Motor neuron (in vitro differentiated cells): ENCODE results near the gene KCTD2. TPM values are rescaled to one million over a fixed set of nuclear protein-coding genes. Genes with fewer than 3 reads are reported as not detected.
"Not testable (repeated sequence)": the region's sequence is repeated elsewhere in the genome, so short reads cannot be mapped to it uniquely, and the experiment has no call there.

Experiments
- ATAC-seq, 8 experiments: fragments of 200-7000 bp; cut with Tn5 transposase; replicated peaks in 6 of 8; 2 replicates each; pipeline ENCODE4 v1.8.0; 2021; ENCODE audit warnings: mild to moderate bottlenecking in 8 of 8, moderate library complexity in 8 of 8
- H3K27ac ChIP-seq, 2 donors: fragments of 250-450 bp; sonication (Bioruptor Pico); 2 replicates each; pipeline ENCODE4 v1.9.0; 2021; ENCODE audit warnings: antibody characterized with exemption in 2 of 2, mild to moderate bottlenecking in 2 of 2, moderate library complexity in 1 of 2
- H3K4me1 ChIP-seq, 2 donors: fragments of 250-450 bp; sonication (Bioruptor Pico); replicated peaks in 1 of 2; 2 replicates each; pipeline ENCODE4 v1.6.1; 2021; ENCODE audit warnings: antibody characterized with exemption in 2 of 2, mild to moderate bottlenecking in 2 of 2, moderate library complexity in 1 of 2
- H3K4me3 ChIP-seq, 5 donors: fragments of 250-450 bp; sonication (Bioruptor Pico); 2 replicates each; pipeline ENCODE4 v1.9.0; 2021; ENCODE audit warnings: antibody characterized with exemption in 5 of 5, mild to moderate bottlenecking in 5 of 5, moderate library complexity in 4 of 5
- WGBS, 10 experiments: fragments of 450-650 bp; shearing (Covaris generic); methylation state at CpG; one replicate each; pipeline ENCODE4 v1.0.0; 2022; 5-methylcytosine and 5-hydroxymethylcytosine counted together
- in situ Hi-C, 9 experiments: fragments of 400-800 bp; cut with MboI; loops; one replicate each; pipeline ENCODE4 v1.15.0; 2021; ENCODE audit warnings: low sequenced_read_pairs in 9 of 9, low pct_unique_long_range_greater_than_20kb in 2 of 9; ENCODE audit not compliant: unreplicated experiment in 9 of 9
- total RNA-seq, 8 experiments: library from RNA; unstranded; fragments of 300-600 nt; gene quantifications; 2 replicates each; pipeline versions ENCODE4 v1.2.3 to v1.2.4, GENCODE V29; 2022

The KCTD2 gene
- total RNA-seq, 8 experiments from 2014 or later: 13.2 to 41.6 (median 30.6) TPM

DNA sequence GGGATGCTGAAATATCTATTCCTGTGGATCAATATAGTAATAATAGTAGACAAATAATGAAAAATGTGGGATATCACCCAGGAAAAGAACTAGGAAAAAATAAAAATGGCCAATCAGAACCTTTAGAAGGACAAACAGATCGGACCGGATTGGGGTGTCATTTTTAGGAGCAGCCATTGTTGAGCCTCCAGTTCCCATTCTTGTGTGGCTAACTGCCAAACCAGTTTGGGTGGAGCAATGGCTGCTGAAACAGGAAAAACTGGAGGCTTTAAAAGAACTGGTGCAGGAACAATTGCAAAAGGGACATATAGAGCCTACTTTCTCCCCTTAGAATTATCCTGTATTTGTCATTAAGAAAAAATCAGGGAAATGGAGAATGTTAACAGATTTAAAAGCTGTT, 20.4 kb upstream of the KCTD2 start:
- in situ Hi-C loops, H3K4me1 ChIP-seq, H3K4me3 ChIP-seq, H3K27ac ChIP-seq, ATAC-seq: not testable (repeated sequence)
- 69 to 100% (median 73%) methylated on average over 2 of the region's 2 CpGs; no CpG with 5 or more reads in 5 of the 10 experiments for WGBS, 10 experiments

DNA sequence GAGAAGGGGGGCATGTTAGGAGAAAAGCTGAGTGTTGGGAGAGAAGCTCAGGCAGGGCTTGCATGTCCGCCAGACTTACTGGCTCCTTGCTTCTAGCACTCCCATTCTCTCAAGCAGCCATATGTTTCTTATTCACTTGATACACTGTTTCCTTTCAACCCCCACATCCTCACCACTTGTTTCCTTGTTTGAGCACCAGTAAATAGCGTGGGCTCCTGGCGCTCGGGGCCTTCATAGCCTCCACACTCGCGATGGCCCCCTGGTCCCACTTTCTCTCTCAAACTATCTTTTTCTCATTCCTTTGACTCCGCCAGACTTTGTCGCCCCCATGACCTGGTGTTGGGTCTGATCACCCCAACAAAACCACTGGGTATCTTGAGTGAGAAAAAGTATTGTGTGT, 16.9 kb upstream of the KCTD2 start:
- WGBS, 10 experiments: 58 to 100% (median 88%) methylated on average over 2 to 5 of the region's 8 CpGs
- Histone ChIP-seq H3K4me3 (no peak overlapping the region), H3K4me1 (peaks cover 3% of the 10 kb centered on the region in 2 donors), H3K27ac (no peak overlapping the region)
- in situ Hi-C loops: no loop called here
- ATAC-seq: no peak

- Histone ChIP-seq H3K4me3 (peak overlapping the region; percentile 63 to 80 (median 68)), H3K27ac (peak overlapping the region; percentile 42 to 51), H3K4me1 (peaks cover 3 to 9% of the 10 kb centered on the region in 2 donors)
- 0 to 100% (median 40%) methylated on average over 1 to 6 of the region's 10 CpGs for WGBS, 10 experiments
- in situ Hi-C loops: no loop called here
- ATAC-seq: peak in 7 of 8 experiments; percentile 2 to 48 (median 21)
These were observed 14.9 kb upstream of the KCTD2 start for GRCh38 chr17:75031972-75032719.

- WGBS, 10 experiments: 0 to 88% (median 14%) methylated on average over 1 to 8 of the region's 13 CpGs; no CpG with 5 or more reads in 1 of the 10 experiments
- Histone ChIP-seq H3K4me3 (peak overlapping the region; percentile 63 to 80 (median 68)), H3K27ac (no peak overlapping the region), H3K4me1 (peaks cover 3 to 9% of the 10 kb centered on the region in 2 donors)
- ATAC-seq: no peak
- in situ Hi-C loops: no loop called here
These were observed 14.2 kb upstream of the KCTD2 start for GRCh38 chr17:75032720-75033280.

DNA sequence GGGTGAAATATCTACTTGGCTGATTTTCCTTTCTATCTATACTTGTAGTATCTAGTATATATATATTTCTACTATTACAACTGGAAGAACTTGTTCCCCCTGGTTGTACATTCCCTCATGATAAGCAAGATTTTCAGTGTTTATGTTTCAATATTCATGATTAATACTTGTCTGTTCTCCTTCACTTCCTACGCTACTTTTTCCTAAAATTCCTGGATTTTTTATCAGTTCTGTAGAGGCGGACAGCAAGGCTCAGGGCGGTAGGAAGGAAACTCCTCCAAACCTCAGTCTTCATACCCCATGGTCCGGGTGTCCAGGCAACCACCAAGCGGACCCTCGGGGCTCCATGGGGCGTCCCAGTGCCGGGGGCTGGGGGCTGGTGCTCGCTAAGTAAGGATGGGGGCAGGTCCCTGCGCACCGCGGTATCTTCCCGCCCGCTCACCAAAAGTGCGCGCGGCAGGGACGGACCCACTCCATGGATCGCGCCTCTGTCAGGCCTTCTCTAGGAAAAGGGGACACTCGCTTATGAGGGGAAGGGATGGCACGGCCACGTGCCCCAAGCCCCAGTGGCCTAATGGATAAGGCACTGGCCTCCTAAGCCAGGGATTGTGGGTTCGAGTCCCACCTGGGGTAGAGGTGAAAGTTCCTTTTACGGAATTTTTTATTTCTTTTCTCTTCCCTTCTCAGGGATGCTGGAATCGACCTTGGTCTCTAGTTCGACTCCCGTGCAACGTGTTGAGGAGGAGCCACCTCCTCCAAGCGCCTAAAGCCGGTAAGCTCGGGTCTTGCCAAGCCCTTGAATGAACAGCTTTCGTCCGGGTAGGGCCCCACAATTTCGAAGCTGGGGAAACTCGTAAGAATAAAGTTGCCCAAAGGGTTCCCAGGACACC, 13.4 kb upstream of the KCTD2 start:
- Histone ChIP-seq H3K4me3 (peak overlapping the region; percentile 63 to 80 (median 68)), H3K4me1 (peaks cover 3 to 9% of the 10 kb centered on the region in 2 donors), H3K27ac (peak overlapping the region; percentile 89 to 90)
- in situ Hi-C loops: no loop called here
- peak; percentile 37 to 72 (median 69) for ATAC-seq
- 0 to 10% (median 0%) methylated on average over 1 to 8 of the region's 36 CpGs; no CpG with 5 or more reads in 2 of the 10 experiments for WGBS, 10 experiments

DNA sequence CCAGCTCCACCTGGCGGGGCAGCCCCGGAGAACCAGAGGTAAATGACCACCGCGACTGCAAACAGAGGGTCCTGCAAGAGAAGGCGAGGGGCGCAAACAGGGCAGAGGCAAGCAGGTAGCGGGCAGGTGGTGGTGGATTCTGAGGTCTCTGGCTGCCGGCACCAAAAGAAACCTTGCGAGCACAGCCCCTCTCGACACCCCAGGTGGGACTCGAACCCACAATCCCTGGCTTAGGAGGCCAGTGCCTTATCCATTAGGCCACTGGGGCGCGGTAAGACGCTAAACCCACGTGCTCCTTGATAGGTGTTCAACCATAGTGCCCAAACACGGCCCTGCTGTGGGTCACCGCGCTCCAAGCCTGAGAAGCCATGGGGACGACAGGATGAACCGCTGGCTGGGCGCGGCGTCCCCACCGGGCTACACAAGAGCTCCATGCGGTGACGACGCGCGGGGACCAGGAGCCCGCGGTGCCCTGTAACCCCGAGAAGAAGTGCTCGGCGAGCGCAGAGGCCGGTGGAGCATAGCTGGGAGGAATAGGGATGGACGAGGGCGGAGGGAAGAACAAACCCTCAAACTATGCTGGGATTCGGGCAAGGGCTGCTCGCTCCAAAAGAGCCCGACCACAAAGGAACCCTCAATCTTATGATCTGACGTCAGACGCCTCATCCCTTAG, 12.7 kb upstream of the KCTD2 start:
- peak overlapping the region; percentile 63 to 80 (median 68) for H3K4me3 ChIP-seq
- WGBS, 10 experiments: 0 to 20% (median 2%) methylated on average over 1 to 6 of the region's 43 CpGs; no CpG with 5 or more reads in 6 of the 10 experiments
- in situ Hi-C loops: no loop called here
- peak; percentile 46 to 71 (median 62) for ATAC-seq
- peak overlapping the region; percentile 89 to 90 for H3K27ac ChIP-seq
- peaks cover 3 to 9% of the 10 kb centered on the region in 2 donors for H3K4me1 ChIP-seq

- Histone ChIP-seq H3K4me1 (peaks cover 3 to 9% of the 10 kb centered on the region in 2 donors), H3K27ac (no peak overlapping the region), H3K4me3 (no peak overlapping the region)
- ATAC-seq: peak in 3 of 8 experiments; percentile 2 to 11 (median 10)
- WGBS, 10 experiments: 60 to 100% (median 79%) methylated on average over 1 to 11 of the region's 27 CpGs
- in situ Hi-C loops: no loop called here
These were observed 10.3 kb upstream of the KCTD2 start for GRCh38 chr17:75036643-75037268.

- no peak for ATAC-seq
- WGBS, 10 experiments: 80 to 100% (median 100%) methylated on average over 1 to 4 of the region's 5 CpGs; no CpG with 5 or more reads in 1 of the 10 experiments
- Histone ChIP-seq H3K27ac (no peak overlapping the region), H3K4me1 (peaks cover 0 to 6% of the 10 kb centered on the region in 2 donors), H3K4me3 (no peak overlapping the region)
- in situ Hi-C loops: no loop called here
These were observed 7.8 kb upstream of the KCTD2 start for GRCh38 chr17:75039238-75039637.

DNA sequence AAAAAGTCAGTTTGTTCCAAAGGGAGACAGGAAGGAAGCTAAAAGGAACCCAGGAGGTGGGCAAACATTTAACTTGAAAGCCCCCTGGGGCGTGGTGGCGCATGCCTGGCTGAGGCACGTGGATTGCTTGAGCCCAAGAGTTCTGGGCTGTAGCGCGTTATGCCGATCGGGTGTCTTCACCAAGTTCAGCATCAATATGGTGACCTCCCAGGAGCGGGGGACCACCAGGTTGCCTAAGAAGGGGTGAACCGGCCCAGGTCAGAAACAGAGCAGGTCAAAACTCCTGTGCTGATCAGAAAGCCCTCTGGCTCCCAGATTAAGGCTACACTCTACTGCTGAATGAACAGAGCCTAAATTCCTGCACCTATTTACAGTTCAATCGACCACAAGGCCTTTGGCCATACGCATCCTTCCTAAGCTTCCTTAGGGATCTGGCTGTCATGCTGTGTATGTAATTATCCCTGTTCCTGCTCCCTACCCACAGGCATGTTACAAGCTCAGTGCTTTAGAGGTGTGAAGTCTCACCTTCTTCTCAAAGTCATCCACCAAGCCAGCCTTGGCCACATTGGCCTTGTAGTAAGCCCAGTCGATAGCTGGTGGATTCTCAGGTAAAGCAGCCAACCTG, 5.3 kb upstream of the KCTD2 start:
- 40 to 100% (median 78%) methylated on average over 1 to 9 of the region's 12 CpGs; no CpG with 5 or more reads in 1 of the 10 experiments for WGBS, 10 experiments
- Histone ChIP-seq H3K27ac (no peak overlapping the region), H3K4me1 (peaks cover 6 to 7% of the 10 kb centered on the region in 2 donors), H3K4me3 (no peak overlapping the region)
- in situ Hi-C loops: no loop called here
- ATAC-seq: no peak

DNA sequence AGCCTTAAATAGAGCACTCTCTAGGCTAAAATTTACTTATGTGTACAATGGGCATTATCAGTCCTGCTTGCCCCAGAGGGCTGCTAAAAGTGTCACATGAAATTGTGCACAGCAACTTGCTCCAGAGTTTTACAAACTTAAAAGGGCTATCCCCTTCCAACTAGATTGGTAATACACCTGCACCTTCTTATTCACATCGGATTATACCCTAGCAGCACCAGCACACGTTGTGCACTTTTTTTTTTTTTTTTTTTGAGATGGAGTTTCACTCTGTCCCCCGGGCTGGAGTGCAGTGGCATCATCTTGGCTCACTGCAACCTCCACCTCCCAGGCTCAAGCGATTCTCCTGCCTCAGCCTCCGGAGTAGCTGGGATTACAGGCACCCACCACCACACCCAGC, 3.2 kb upstream of the KCTD2 start:
- H3K4me3 ChIP-seq, ATAC-seq, H3K27ac ChIP-seq, in situ Hi-C loops: not testable (repeated sequence)
- H3K4me1 ChIP-seq: peaks cover 10 to 12% of the 10 kb centered on the region in 2 donors
- 40 to 85% (median 47%) methylated on average over 2 to 3 of the region's 5 CpGs; no CpG with 5 or more reads in 2 of the 10 experiments for WGBS, 10 experiments

GRCh38 chr17:75044716-75045115, 2.3 kb upstream of the KCTD2 start:
- no peak for ATAC-seq
- in situ Hi-C loops: no loop called here
- peaks cover 10 to 13% of the 10 kb centered on the region in 2 donors for H3K4me1 ChIP-seq
- no peak overlapping the region for H3K27ac ChIP-seq
- WGBS, 10 experiments: 59 to 100% (median 86%) methylated on average over 1 to 6 of the region's 7 CpGs; no CpG with 5 or more reads in 3 of the 10 experiments
- no peak overlapping the region for H3K4me3 ChIP-seq
